Caki2 (cell line): ENCODE measurements around the gene STPG1. TPM values are rescaled to one million over a fixed set of nuclear protein-coding genes. Genes with fewer than 3 reads are reported as not detected.
A peak's percentile ranks its signal among the peaks of the same experiment; 100 is the strongest.
"Not testable (repeated sequence)": the region's sequence is repeated elsewhere in the genome, so short reads cannot be mapped to it uniquely, and the experiment has no call there.

Source experiments
- DNase-seq: peaks from one replicate; pipeline ENCODE4 v3.0.0-alpha.2; 2015; ENCODE audit warnings: low read depth
- in situ Hi-C: cut with HindIII; loops from 2 replicates; pipeline ENCODE4 v1.10.0; 2016; ENCODE audit warnings: low sequenced_read_pairs, low pct_unique_long_range_greater_than_20kb, mixed read lengths
- total RNA-seq: library from RNA; depleted of rRNA; stranded (reverse); fragments of >200 nt; shearing (Covaris generic); gene quantifications from 2 replicates; pipeline ENCODE4 v1.2.3, GENCODE V29; 2014; ENCODE audit warnings: low replicate concordance; rRNA removed

The STPG1 gene, protein sequence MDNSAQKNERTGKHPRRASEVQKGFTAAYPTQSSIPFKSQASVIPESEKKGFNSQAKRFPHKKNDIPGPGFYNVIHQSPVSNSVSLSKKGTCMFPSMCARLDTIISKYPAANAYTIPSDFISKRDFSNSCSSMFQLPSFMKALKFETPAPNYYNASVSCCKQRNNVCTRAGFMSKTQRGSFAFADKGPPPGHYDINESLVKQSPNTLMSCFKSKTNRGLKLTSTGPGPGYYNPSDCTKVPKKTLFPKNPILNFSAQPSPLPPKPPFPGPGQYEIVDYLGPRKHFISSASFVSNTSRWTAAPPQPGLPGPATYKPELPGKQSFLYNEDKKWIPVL
- total RNA-seq, result 7.7 and 9.3 TPM in 2 replicates

DNA sequence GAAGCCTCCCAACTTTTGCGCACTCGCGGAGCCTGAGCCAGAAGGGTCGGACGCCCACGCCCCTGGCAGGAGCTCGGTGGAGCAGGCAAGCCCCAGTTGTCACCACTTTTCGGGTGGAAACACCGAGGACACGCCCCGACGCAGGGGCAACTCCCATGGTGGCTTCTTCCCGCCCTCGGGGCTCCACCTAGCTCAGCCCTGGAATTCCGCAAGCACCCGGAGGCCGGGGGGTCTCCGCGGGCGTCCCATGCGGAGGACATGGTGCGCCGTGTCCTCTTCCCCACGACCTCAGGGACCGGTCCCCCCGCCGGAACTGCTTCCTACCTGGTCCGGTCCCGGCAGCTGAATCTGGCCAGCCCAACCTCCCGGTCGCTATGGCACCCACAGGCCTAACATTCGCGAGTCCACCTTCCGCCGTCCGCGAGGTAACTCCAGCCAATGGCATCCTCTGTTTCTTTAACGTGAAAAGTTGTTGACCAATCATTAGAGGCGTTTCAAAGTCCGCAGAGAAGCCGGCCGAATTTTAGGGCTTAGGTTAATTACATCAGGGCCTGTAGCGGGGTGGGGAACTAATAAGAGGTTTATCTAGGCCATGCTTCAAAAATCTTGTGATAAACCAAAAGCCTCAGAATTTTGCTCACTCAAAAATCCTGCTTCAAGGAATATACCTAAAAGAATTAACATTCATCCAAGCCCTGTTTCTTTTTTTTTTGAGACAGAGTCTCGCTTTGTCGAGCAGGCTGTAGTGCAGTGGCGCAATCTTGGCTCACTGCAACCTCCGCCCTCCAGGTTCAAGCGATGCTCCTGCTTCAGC is at the start of gene STPG1:
TSS of gene STPG1 (minus strand) at position 433 of the 814 bp plus-strand sequence. CDS start 12,394 bp downstream, outside the sequence.
- peak; percentile 91 for DNase-seq
- in situ Hi-C loops, result loop anchor here (25.0 kb wide), 1 partner anchor 224 kb away; the partner anchor contains the start of gene SRRM1

DNA sequence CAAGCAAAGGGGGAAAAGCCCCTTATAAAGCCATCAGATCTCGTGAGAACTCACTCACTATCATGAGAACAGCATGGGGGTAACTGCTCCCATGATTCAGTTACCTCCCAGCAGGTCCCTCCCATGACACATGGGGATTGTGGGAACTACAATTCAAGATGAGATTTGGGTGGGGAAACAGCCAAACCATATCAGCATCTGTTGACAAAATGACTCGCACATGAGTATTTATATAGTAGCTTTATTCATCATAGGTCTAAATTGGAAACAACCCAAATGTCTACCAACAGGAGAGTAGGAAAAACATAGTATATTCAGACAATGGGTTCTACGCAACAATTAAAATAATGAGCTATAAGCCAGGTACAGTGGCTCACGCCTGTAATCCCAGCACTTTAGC is 48.5 kb upstream of the STPG1 start:
- peak; percentile 36 for DNase-seq
- in situ Hi-C loops, result not testable (repeated sequence)

DNA sequence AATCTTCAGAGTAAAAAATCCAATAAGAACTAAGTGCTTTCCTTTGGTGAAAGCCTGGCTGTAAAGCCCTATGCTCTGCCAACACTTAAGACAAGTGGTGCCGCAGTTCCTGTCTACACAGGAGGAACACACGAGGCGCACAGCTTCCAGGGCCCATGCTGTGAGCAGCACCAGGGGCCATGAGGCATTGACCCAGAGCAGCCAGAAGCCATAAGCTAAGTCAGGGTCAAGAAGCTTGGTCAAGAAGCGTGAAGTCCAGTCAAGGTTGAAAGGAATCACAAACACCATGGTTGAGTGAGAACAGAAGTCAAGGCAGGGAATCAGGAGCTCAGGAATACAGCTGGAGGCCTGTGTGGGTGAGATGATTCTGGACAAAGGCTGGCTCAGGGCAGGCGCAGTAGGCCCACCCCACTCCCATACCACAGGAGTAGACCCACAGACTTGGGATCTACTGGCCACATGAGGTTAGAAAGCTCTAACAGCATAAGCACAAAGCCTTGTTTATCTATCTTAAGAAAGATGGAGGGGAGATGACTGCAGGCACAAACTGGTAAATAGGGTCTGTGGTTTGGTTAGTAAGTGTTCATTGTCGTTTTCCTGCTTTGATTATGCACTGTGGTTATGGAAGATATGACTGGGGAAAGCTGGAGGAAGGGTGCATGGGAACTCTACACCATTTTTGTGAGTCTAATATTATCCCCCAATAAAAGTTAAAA is 46.1 kb upstream of the STPG1 start:
- peak; percentile 86 for DNase-seq
- in situ Hi-C loops, result no loop called here

DNA sequence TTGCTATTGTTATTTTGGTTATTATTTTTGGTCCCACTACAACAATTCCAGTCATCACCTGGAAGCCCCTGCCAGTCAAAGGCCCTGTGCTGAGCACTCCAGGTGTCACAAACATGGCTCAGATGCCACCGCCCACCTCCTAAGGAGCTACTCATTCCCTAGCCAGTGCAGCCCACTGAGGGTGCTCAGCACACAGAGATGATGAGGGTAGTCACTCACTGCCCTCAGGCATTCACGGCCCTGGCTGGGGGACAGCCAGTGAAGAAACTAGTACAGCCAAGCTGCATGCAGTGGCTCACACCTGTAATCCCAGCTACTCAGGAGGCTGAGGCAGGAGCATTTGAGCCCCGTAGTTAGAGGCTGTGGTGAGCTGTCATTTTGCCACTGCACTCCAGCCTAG is 44.3 kb upstream of the STPG1 start:
- in situ Hi-C loops, result no loop called here
- no peak for DNase-seq

DNA sequence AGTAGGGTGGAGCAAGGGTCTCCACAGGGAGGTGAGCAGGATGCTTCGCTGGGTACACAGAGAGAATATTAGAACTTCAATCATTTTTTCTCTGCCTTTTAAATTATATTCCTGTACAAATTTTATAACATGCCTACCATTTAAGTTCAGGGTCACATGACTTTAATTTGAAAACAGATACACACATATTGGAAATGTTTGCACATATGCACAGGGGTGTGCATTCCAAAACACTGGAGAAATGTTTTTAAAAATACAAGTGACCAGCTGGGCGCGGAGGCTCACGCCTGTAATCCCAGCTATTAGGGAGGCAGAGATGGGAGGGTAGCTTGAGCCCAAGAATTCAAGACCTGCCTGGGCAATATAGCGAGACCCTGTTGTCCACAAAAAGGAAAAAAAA is 41.7 kb upstream of the STPG1 start:
- DNase-seq, result no peak
- in situ Hi-C loops, result no loop called here

DNA sequence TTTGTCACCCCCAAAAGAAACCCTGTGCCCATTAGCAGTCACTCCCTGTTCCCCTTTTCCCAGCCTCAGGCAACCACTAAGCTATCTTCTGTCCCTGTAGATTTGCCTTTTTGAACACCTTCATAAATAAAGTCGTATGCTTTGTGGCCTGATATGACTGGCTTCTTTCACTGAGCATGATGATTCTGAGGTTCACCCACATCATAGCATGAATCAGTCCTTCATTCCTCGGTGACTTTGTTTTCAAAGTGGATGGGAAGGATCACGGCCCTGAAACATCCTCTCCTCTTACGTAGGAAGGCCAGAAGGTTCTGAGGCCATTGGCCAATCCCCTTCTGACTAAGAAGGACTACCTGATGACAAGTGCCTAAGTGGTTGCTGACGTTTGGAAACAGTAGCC is 41.1 kb upstream of the STPG1 start:
- DNase-seq, result no peak
- in situ Hi-C loops, result no loop called here

DNA sequence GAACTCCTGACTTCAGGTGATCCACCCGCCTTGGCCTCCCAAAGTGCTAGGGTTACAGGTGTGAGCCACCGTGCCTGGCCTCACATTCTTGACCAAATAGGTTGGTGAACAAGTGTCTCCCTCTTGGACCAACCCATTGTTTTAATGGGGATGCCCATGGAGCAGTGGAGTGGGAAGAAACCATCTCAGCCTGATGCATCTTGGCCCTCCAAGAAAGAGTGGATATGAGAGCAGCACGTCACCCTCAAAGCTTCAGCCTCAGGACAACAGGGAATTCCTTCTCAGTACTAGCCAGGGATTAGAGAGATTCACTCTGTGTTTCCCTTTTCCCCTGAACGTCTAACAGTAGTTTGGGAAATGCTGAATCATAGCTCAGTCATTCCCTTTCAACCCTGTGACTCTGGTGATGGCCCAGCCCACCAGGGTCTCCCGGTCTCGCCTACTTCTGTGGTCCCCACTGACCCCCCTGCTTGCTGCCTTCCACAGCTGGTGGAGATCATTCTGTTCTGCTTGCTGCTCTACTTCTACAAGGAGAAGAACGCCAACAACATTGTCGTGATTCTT is 39.4 kb upstream of the STPG1 start:
- in situ Hi-C loops, result no loop called here
- no peak for DNase-seq

DNA sequence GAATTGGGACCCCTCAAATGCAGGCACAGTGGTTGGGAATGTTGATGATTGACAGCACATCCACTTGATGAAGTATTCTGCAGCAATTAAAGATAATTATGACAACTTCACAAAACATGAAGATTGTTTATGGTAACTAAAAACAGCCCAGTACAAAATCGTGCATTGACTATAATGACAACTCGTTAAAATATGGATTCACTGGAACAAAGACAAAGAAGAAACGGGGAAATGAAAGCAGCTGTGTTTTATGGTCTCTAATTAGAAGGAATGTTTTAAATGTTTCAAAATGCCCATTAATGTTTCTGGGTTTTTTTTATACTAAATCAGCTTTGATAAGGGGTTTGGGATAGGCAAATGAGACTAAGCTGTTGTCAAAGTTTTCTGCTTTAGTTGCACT is 38.2 kb upstream of the STPG1 start:
- DNase-seq, result no peak
- in situ Hi-C loops, result no loop called here

DNA sequence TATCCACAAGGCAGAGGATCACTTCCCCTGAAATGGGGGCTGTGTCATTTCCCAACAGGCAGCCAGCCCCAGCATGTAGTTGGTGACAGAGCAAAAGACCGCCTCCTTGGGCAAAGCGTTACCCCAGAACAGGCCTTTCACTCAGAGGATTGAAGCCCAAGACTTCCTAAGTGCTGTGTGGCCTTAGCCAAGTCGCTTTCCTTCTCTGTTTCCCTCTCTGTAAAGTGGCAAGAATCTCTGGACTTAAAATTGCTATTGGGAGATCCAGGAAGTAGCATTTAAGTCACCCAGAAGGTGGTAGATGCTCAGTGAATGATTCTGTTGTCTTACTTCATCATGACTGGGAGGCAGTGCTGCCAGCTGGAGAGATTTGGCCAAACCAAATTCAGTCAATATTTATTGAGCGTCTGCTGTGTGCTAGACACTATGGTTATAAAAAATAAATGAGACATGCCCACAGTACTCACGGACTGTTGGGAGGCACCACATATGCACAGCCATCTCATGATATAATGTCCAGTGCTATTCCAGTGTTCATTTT is 37.3 kb upstream of the STPG1 start:
- in situ Hi-C loops, result no loop called here
- DNase-seq, result no peak

DNA sequence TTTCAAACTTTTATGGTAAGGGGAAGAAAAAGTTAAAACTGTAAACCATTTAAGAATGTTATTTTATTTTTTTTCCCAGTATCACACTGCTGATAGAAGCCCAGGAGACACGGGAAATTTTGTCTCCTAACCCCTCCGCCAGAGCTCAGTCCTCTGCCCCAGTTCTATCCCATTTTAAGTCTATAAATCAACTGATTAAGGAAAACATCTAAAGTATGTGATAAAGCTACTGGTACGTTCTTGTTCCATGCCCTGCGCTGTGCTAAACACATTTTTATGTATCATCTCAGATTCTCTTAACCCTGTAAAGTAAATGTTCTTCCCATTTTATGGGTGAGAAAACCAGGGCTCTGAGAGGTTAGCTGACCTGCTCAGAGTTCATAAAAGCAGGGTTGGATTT is 36.7 kb upstream of the STPG1 start:
- no peak for DNase-seq
- in situ Hi-C loops, result no loop called here

DNA sequence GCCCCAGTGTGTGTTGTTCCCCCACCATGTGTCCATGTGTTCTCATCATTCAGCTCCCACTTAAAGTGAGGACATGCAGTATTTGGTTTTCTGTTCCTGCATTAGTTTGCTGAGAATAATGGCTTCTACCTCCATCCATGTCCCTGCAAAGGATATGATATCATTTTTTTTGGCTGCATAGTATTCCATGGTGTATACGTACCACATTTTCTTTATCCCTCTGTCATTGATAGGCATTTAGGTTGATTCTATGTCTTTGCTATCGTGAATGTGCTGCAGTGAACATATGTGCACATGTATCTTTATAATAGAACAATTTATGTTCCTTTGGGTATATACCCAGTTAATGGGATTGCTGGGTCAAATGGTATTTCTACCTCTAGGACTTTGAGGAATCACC is 32.9 kb upstream of the STPG1 start:
- in situ Hi-C loops, DNase-seq: not testable (repeated sequence)

DNA sequence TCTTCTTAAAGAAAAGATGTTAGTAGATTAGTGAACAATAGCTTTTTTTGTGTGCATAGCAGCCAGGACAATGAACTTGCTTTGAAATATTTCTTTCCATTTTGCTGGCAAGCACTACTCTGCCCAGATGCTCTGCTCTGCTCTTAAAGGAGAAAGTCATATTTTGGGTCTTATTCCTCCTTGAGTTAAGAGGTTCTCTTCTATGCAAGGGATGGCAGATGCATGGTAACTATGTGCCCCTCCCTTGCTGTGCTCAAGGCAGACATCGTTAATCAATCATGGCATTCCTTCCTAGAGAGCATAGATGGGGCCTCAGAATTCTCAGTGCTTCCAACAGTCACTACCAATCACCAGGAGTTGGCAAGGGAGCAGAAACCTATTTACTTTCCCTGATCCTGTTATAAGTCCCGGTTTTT is 29.7 kb upstream of the STPG1 start:
- in situ Hi-C loops, result no loop called here
- DNase-seq, result no peak

DNA sequence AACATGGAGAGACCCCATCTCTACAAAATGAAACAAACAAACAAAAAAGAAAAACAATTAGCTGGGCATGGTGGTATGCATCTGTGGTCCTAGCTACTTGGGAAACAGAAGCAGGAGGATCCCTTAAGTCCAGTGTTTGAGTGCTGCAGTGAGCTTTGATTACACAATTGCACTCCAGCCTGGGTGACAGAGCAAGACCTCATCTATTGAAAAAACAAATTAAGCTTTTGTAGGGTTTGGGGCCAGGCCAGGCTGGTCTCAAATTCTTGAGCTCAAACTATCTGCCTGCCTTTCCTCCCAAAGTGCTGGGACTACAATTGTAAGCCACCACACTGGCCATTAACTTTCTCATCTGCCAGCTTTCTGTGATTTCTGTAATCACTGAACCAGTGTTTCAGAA is 29.2 kb upstream of the STPG1 start:
- in situ Hi-C loops, result no loop called here
- DNase-seq, result no peak

DNA sequence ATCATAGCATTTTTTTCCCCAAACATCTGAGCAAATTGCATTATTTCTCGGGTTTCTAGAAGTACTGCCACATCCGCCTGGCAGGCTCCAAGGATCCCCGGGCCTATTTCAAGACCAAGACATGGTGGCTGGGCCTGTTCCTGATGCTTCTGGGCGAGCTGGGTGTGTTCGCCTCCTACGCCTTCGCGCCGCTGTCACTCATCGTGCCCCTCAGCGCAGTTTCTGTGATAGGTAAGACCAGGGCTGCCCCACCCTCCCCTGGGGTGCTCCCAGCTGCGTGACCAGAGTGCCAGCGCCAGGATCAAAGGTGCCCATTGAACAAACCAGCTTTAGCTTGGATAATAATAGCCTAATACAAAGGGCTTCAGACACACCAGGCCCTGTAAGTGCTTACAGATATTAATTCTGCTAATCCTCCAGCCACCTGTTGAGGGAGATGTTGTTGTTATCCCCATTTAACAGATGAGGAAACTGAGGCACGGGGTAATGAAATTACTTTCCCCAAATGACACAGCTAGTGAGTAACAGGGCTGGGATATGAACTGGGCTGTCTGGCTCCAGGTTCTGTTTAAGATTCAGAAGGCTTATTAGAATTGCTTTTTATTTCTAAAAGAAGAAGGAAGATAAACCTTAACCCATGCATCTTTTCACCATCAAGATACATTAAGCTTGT is 28.6 kb upstream of the STPG1 start:
- DNase-seq, result no peak
- in situ Hi-C loops, result no loop called here

DNA sequence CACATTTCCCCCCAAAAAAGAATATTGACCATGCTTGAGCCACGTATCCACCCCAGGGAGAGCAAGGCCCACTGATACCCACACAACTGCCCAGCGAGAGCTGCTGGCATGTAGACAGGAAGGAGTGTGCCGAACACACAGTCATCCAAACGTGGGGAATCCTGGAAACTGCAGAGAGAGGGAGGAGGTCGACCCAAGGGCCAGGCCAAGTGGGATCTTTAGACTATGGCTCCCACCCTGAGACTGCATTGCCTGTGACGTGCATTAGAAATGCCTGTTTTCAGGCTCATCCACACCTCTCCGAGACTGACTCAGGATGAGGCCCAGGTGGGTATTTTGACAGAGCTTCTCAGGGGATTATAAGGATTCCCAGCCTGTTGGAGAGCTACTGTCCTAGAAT is 27.9 kb upstream of the STPG1 start:
- in situ Hi-C loops, result no loop called here
- no peak for DNase-seq

DNA sequence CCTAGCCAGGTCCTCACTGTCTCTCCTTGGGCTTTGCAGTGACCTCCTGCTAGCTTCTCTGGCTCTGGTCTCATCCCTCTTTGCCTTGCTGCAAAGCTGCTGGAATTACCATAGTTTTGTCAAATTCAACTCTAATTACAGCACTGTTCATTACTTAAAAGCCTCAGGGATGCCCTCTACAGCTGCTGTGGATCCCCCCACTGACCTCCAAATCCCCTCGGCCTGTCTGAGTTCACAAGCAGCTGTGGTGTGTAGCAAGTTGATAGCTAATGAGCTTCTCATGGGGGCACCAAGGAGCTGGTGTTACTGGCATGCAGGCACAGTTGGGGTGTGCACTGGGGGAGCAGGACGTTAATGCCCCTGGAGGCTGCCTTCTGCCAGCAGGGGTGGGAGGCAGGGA is 26.9 kb upstream of the STPG1 start:
- in situ Hi-C loops, result no loop called here
- DNase-seq, result no peak

DNA sequence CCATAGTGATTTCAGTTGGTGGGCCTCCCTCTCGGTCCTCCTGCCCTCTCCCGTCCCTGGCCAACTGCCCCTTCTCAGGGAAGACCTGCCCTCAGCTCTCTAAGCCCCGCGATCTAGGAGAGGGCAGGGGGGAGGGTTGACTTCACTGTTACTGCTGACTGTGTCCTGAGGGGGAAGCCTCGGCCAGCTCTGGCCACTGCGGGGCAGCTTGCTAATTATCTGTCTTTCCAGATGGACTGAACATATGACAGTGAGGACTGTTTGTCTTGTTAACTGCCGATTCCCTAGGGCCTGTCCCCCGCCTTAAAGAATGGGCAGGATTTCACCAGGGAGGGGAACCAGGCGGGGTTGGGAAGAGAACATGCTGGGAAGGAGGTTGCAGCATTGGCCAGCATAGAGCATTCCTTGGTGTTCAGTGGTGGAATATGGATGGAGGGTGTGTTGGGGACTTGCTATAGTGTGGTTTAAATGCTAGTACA is 24.9 kb upstream of the STPG1 start:
- in situ Hi-C loops, result no loop called here
- no peak for DNase-seq
